ENCODE measurements around the gene SLC37A3. TPM values are rescaled to one million over a fixed set of nuclear protein-coding genes. Genes with fewer than 3 reads are reported as not detected.

The SLC37A3 gene
- total RNA-seq = 33.8 TPM
- 10 to 100 TPM; 25.2 to 41.2 (median 32.9) TPM for polyA plus RNA-seq (ENCODE audit: insufficient read depth in 1 of 8, insufficient read length in 8 of 8, low replicate concordance in 1 of 8)
- long read RNA-seq, donor 1 = 0 reads
- long read RNA-seq, donor 2, partial matches to known transcripts = 0 of 1 reads
- long read RNA-seq, donor 2, other reads (novel, unspliced or antisense) = 0 of 1 reads
- long read RNA-seq, donor 3, partial matches to known transcripts = 0 of 2 reads
- long read RNA-seq, donor 3, other reads (novel, unspliced or antisense) = 0 of 2 reads
- long read RNA-seq, donor 4 = 0 reads
- long read RNA-seq, donor 5, transcript SLC37A3-212 (3 exons, 2,492 nt) = major isoform, 6 of 11 reads
- long read RNA-seq, donor 5, partial matches to known transcripts = 0 of 11 reads
- long read RNA-seq, donor 5, other reads (novel, unspliced or antisense) = 0 of 11 reads
- long read RNA-seq, donor 6, partial matches to known transcripts = 0 of 5 reads
- long read RNA-seq, donor 6, other reads (novel, unspliced or antisense) = 0 of 5 reads
- long read RNA-seq, donor 7, partial matches to known transcripts = 0 of 4 reads
- long read RNA-seq, donor 7, other reads (novel, unspliced or antisense) = 0 of 4 reads
- long read RNA-seq, donor 8, partial matches to known transcripts = 0 of 1 reads
- long read RNA-seq, donor 8, other reads (novel, unspliced or antisense) = 0 of 1 reads
- long read RNA-seq, donor 9, transcript SLC37A3-201 (15 exons, 3,349 nt) = major isoform, 5 of 5 reads
- long read RNA-seq, donor 9, partial matches to known transcripts = 0 of 5 reads
- long read RNA-seq, donor 9, other reads (novel, unspliced or antisense) = 0 of 5 reads
- long read RNA-seq, donor 10, transcript SLC37A3-201 (15 exons, 3,349 nt) = major isoform, 7 of 9 reads
- long read RNA-seq, donor 10, partial matches to known transcripts = 0 of 9 reads
- long read RNA-seq, donor 10, other reads (novel, unspliced or antisense) = 0 of 9 reads
- long read RNA-seq, donor 11, partial matches to known transcripts = 0 of 4 reads
- long read RNA-seq, donor 11, other reads (novel, unspliced or antisense) = 0 of 4 reads

GRCh38 chr7:140397784-140398750, at the start of gene SLC37A3:
SLC37A3 (minus strand) TSS chr7:140398530; CDS start chr7:140382526, 16,004 bp downstream.
- Histone ChIP-seq H3K27me3 (ENCODE audit: control insufficient read depth, insufficient read depth, low read length) (peaks cover 10% of the 10 kb centered on the region), H3K4me3 (ENCODE audit: low read length) (peak within 1 kb of the TSS; percentile 90), H3K27ac (ENCODE audit: low read length) (peak within 1 kb of the TSS; percentile 66), H3K4me1 (ENCODE audit: control insufficient read depth, insufficient read depth, low read length) (peaks cover 5% of the 10 kb centered on the region), H3K36me3 (ENCODE audit: control insufficient read depth, insufficient read depth, low read length) (no peaks in the 10 kb centered on the region), H3K9me3 (replicated peaks; ENCODE audit: control insufficient read depth, low read depth, low read length) (no peaks in the 10 kb centered on the region)
- under 1% methylated on average over 57 of the region's 66 CpGs for WGBS (ENCODE audit: insufficient coverage)
- peak; percentile 90 for DNase-seq

GRCh38 chr7:140447841-140448240, 49.5 kb upstream of the SLC37A3 start:
- no peak for DNase-seq
- H3K27ac ChIP-seq (ENCODE audit: low read length) = no peak overlapping the region
- WGBS (ENCODE audit: insufficient coverage) = no CpG with 5 or more reads among the region's 7 CpGs
- no peaks in the 10 kb centered on the region for H3K4me1 ChIP-seq (ENCODE audit: control insufficient read depth, insufficient read depth, low read length)
- H3K27me3 ChIP-seq (ENCODE audit: control insufficient read depth, insufficient read depth, low read length) = no peaks in the 10 kb centered on the region
- H3K36me3 ChIP-seq (ENCODE audit: control insufficient read depth, insufficient read depth, low read length) = peaks cover 2% of the 10 kb centered on the region
- no peaks in the 10 kb centered on the region for H3K9me3 ChIP-seq (replicated peaks; ENCODE audit: control insufficient read depth, low read depth, low read length)
- H3K4me3 ChIP-seq (ENCODE audit: low read length) = no peak overlapping the region

- H3K4me1 ChIP-seq (ENCODE audit: control insufficient read depth, insufficient read depth, low read length) = no peaks in the 10 kb centered on the region
- no peak overlapping the region for H3K27ac ChIP-seq (ENCODE audit: low read length)
- H3K27me3 ChIP-seq (ENCODE audit: control insufficient read depth, insufficient read depth, low read length) = no peaks in the 10 kb centered on the region
- no peak for DNase-seq
- no peak overlapping the region for H3K4me3 ChIP-seq (ENCODE audit: low read length)
- H3K36me3 ChIP-seq (ENCODE audit: control insufficient read depth, insufficient read depth, low read length) = no peaks in the 10 kb centered on the region
- 98% methylated on average over 4 of the region's 11 CpGs for WGBS (ENCODE audit: insufficient coverage)
- no peaks in the 10 kb centered on the region for H3K9me3 ChIP-seq (replicated peaks; ENCODE audit: control insufficient read depth, low read depth, low read length)
These were observed 48.1 kb upstream of the SLC37A3 start for GRCh38 chr7:140446467-140446866.

GRCh38 chr7:140441519-140441918, 43.2 kb upstream of the SLC37A3 start:
- Histone ChIP-seq H3K4me3 (ENCODE audit: low read length) (no peak overlapping the region), H3K36me3 (ENCODE audit: control insufficient read depth, insufficient read depth, low read length) (no peaks in the 10 kb centered on the region), H3K27me3 (ENCODE audit: control insufficient read depth, insufficient read depth, low read length) (no peaks in the 10 kb centered on the region), H3K4me1 (ENCODE audit: control insufficient read depth, insufficient read depth, low read length) (no peaks in the 10 kb centered on the region), H3K27ac (ENCODE audit: low read length) (no peak overlapping the region), H3K9me3 (replicated peaks; ENCODE audit: control insufficient read depth, low read depth, low read length) (no peaks in the 10 kb centered on the region)
- WGBS (ENCODE audit: insufficient coverage) = no CpG with 5 or more reads among the region's 2 CpGs
- DNase-seq = no peak

GRCh38 chr7:140440593-140440992, 42.3 kb upstream of the SLC37A3 start:
- Histone ChIP-seq H3K36me3 (ENCODE audit: control insufficient read depth, insufficient read depth, low read length) (no peaks in the 10 kb centered on the region), H3K9me3 (replicated peaks; ENCODE audit: control insufficient read depth, low read depth, low read length) (no peaks in the 10 kb centered on the region), H3K27me3 (ENCODE audit: control insufficient read depth, insufficient read depth, low read length) (peaks cover 2% of the 10 kb centered on the region), H3K27ac (ENCODE audit: low read length) (no peak overlapping the region), H3K4me1 (ENCODE audit: control insufficient read depth, insufficient read depth, low read length) (no peaks in the 10 kb centered on the region), H3K4me3 (ENCODE audit: low read length) (no peak overlapping the region)
- 94% methylated on average over 2 of the region's 3 CpGs for WGBS (ENCODE audit: insufficient coverage)
- no peak for DNase-seq

- no peak for DNase-seq
- WGBS (ENCODE audit: insufficient coverage) = 100% methylated on average over 1 of the region's 3 CpGs
- Histone ChIP-seq H3K27ac (ENCODE audit: low read length) (no peak overlapping the region), H3K36me3 (ENCODE audit: control insufficient read depth, insufficient read depth, low read length) (no peaks in the 10 kb centered on the region), H3K4me3 (ENCODE audit: low read length) (no peak overlapping the region), H3K4me1 (ENCODE audit: control insufficient read depth, insufficient read depth, low read length) (no peaks in the 10 kb centered on the region), H3K27me3 (ENCODE audit: control insufficient read depth, insufficient read depth, low read length) (peaks cover 7% of the 10 kb centered on the region), H3K9me3 (replicated peaks; ENCODE audit: control insufficient read depth, low read depth, low read length) (no peaks in the 10 kb centered on the region)
These were observed 41.0 kb upstream of the SLC37A3 start for GRCh38 chr7:140439359-140439758.

- Histone ChIP-seq H3K27me3 (ENCODE audit: control insufficient read depth, insufficient read depth, low read length) (peaks cover 7% of the 10 kb centered on the region), H3K36me3 (ENCODE audit: control insufficient read depth, insufficient read depth, low read length) (no peaks in the 10 kb centered on the region), H3K9me3 (replicated peaks; ENCODE audit: control insufficient read depth, low read depth, low read length) (no peaks in the 10 kb centered on the region), H3K4me3 (ENCODE audit: low read length) (no peak overlapping the region), H3K27ac (ENCODE audit: low read length) (no peak overlapping the region), H3K4me1 (ENCODE audit: control insufficient read depth, insufficient read depth, low read length) (no peaks in the 10 kb centered on the region)
- WGBS (ENCODE audit: insufficient coverage) = 44% methylated on average over 42 of the region's 51 CpGs
- DNase-seq = no peak
These were observed 37.0 kb upstream of the SLC37A3 start for GRCh38 chr7:140435252-140435895.

GRCh38 chr7:140433396-140433795, 35.1 kb upstream of the SLC37A3 start:
- no peak overlapping the region for H3K27ac ChIP-seq (ENCODE audit: low read length)
- DNase-seq = no peak
- no peaks in the 10 kb centered on the region for H3K36me3 ChIP-seq (ENCODE audit: control insufficient read depth, insufficient read depth, low read length)
- H3K4me1 ChIP-seq (ENCODE audit: control insufficient read depth, insufficient read depth, low read length) = no peaks in the 10 kb centered on the region
- H3K9me3 ChIP-seq (replicated peaks; ENCODE audit: control insufficient read depth, low read depth, low read length) = no peaks in the 10 kb centered on the region
- H3K4me3 ChIP-seq (ENCODE audit: low read length) = no peak overlapping the region
- peaks cover 7% of the 10 kb centered on the region for H3K27me3 ChIP-seq (ENCODE audit: control insufficient read depth, insufficient read depth, low read length)
- no CpG with 5 or more reads among the region's 3 CpGs for WGBS (ENCODE audit: insufficient coverage)

GRCh38 chr7:140426130-140426529, 27.8 kb upstream of the SLC37A3 start:
- Histone ChIP-seq H3K27me3 (ENCODE audit: control insufficient read depth, insufficient read depth, low read length) (no peaks in the 10 kb centered on the region), H3K9me3 (replicated peaks; ENCODE audit: control insufficient read depth, low read depth, low read length) (no peaks in the 10 kb centered on the region), H3K36me3 (ENCODE audit: control insufficient read depth, insufficient read depth, low read length) (no peaks in the 10 kb centered on the region), H3K4me1 (ENCODE audit: control insufficient read depth, insufficient read depth, low read length) (no peaks in the 10 kb centered on the region), H3K4me3 (ENCODE audit: low read length) (no peak overlapping the region), H3K27ac (ENCODE audit: low read length) (no peak overlapping the region)
- DNase-seq = no peak
- 92% methylated on average over 5 of the region's 6 CpGs for WGBS (ENCODE audit: insufficient coverage)

Measured in muscle of leg (tissue), 16 donors.